GM19328 (cell line): ENCODE data around the gene TWNK.
A peak's percentile ranks its signal among the peaks of the same experiment; 100 is the strongest.
"Not testable (repeated sequence)": the region's sequence is repeated elsewhere in the genome, so short reads cannot be mapped to it uniquely, and the experiment has no call there.

Source experiments
- ATAC-seq: cut with Tn5 transposase; IDR thresholded peaks from one replicate; pipeline ENCODE4 v1.9.1; 2021; ENCODE audit warnings: mild to moderate bottlenecking, moderate library complexity; ENCODE audit not compliant: unreplicated experiment

TWNK gene

DNA sequence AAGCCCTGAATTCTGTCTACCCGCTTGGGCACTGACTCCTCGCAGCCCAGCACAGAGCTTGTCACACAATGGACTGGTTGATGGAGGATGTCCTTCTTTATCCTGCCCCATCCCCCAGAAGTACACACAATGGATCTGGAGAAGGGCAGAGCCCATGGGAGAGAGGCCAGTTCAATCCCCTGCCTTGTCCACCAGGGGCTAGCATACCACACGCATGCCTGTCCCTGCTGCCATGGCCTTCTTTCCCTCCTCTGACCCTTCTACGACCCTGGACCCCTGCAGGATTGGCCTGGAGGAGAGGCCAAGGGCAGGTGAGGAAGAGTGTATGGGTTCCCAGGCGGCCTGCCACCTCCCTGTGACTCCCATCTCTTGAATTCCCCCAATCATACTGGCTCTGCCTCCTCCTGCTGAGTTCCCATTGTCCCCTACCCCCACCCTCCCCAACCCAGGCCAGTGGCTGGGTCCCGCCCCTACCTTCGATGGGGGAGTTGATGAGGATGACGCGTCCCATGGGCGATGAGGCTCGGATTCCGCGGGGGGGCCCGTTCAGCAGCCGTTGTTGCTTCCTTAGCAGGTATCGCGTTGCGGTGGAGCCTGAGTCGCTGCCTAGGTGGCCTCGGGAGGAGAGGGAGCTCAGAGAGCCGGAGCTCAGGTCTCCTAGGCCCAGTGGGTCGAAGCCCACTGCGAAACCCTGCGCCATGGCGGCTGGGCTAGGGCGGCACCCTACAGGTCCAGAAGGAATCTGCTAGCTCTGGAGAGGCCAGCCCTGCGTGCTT lies 42.4 kb downstream of the TWNK start:
- no peak for ATAC-seq

DNA sequence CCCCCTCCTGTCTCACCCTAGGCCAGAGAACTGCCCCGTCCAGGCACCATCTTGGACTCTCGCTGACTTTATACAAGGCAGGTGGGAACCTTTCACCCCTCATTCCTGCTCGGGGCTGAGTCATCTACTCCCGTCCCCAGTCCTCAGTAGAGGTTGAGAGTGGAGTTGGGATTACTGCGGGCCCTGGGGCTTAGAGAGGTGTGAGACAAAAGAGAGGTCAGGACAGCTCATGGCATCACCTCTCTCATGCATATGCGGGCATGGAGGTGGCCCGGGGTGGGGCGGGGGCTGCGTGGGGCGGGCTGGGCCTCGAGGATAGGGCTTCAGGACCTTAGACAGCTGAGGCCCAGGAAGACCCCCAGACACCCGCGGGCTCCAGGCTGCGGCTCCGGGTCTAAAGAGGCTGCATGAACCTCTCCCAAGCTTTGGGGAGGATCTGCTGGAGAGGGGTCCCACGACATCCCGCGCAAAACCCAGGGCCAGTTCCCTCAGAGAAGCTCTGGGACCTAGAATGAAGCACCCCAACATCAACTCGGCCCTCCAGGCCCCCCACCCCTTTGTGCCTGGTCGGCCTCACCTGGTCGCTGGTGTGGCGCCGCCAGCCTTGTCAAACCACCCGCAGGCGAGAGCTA lies 43.3 kb downstream of the TWNK start:
- ATAC-seq = no peak

DNA sequence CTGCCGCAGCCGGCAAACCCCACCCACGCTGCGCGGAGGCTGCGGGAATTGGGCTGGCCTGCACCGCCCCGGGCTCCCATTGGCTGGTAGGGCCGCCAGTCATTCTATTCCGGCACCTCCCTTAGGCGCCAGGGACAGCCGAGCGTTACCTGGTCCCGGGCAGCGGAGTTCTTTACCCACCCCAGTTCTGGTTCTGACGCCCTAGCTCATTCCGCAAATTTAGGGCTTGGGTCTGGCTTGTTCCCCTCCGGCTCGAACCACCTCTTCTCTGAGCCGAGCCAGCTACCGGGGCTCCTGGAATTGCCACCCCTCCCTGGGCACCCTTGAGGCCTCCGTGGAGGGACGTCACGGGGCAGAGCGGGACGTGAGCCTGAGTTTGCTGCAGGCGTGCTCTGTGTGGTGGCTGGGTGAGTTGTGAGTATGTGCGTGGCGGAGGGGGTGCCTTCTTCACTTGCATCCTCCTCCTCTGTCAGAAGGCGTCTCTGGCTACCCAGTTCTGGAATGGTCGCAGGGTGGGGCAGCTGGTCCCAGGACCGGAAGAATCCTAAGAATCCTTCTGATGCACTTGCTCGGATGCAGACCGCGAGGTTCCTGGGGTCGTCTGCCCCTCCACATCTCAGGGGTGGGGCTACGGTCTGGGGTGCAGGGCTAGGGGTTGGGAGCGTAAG lies 43.9 kb downstream of the TWNK start, which contains the start of the genes PDZD7 and SFXN3:
TSS of gene PDZD7 (minus strand) at position 2 of the 668 bp plus-strand sequence. CDS start 910 bp downstream, outside the sequence.
TSS of gene SFXN3 (plus strand) at position 107 of the 668 bp plus-strand sequence. CDS start 3,461 bp downstream, outside the sequence.
- ATAC-seq = peak; percentile 85

DNA sequence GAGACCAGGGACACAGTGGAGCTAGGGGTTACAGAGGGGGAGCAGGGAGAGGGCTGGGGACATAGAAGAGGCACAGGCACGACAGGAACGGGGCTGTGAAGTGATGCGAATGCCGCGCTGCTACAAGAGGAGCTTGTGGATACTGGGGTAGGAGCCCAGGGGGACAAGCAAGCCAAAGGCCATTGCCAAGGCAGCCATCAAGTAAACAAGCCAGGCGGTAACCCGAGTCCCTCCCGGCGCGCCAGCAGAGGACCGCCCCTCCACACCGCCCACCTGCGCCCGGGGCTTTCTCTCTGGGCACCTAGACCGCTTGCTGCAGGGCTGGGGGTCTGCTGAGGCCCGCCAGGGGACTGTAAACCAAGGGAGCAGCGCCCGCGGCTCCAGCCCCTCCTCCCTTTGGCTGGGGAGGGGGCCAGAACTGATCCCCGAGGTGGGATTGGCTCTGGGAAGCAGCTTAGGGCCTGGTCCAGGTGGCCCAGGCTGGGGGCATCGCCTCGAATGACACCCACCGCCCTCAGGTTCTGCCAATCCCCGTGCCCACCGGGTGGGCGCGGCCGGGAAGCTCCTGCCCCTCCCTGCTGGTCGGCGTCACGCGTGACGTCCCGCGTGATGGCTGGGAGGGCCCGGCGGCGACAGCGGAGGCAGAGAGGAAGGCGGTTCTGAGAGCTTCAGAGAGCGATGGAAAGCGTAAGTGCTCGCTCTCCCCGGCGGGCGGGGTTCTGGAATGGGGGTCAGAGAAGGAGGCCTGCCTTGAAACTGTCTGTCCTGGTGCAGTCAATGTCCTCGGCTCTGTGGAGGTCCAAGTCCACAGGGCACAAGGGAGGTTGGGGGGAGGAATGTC lies 44.7 kb downstream of the TWNK start:
- no peak for ATAC-seq

GRCh38 chr10:101032637-101033224 lies 45.4 kb downstream of the TWNK start:
- no peak for ATAC-seq

DNA sequence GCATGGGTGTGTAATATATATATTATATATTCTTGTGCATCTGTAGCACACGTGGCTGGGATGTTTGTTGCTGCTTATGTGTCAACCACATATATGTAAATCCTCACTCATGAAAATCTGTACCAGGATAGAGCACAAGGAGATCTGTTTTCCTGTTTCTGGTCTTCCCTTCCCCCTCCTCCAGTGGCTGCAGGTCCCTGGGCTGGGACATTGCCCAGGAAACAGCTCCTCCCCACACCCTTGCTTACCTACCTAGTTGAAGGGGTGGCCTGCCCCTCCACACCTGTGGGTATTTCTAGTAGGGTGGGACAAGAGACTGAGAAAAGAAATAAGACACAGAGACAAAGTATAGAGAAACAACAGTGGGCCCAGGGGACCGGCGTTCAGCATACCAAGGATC lies 45.9 kb downstream of the TWNK start:
- no peak for ATAC-seq

DNA sequence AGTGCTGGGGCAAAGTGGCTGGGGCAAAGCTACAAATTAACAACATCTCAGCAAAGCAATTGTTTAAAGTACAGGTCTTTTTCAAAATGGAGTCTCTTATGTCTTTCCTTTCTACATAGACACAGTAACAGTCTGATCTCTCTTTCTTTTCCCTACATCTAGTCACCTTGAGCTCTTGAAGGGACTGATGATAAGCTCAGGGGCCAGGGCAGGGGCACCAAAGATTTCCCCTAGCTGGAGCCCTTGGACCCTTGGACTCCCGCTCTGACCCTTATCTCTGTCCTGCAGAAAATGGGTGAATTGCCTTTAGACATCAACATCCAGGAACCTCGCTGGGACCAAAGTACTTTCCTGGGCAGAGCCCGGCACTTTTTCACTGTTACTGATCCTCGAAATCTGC lies 47.1 kb downstream of the TWNK start:
- ATAC-seq = not testable (repeated sequence)

DNA sequence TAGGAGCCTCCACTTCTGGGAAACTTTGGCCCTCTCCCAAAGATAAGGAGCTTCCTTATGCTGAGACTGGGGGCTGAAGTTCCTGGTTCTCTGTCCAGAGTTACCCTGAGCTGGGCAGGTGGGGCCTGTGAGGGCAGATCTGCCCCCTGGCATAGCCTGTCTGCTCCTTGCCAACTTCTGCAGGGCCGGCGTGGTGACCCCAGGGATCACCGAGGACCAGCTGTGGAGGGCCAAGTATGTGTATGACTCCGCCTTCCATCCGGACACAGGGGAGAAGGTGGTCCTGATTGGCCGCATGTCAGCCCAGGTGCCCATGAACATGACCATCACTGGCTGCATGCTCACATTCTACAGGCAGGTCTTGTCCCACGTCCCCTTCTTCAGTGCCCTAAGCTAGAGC lies 48.0 kb downstream of the TWNK start:
- no peak for ATAC-seq

- ATAC-seq = no peak
Measured at GRCh38 chr10:101035916-101036702, 48.8 kb downstream of the TWNK start.

GRCh38 chr10:101036726-101037125 lies 49.4 kb downstream of the TWNK start:
- ATAC-seq = no peak

GRCh38 chr10:101038484-101038883 lies 51.1 kb downstream of the TWNK start:
- no peak for ATAC-seq

DNA sequence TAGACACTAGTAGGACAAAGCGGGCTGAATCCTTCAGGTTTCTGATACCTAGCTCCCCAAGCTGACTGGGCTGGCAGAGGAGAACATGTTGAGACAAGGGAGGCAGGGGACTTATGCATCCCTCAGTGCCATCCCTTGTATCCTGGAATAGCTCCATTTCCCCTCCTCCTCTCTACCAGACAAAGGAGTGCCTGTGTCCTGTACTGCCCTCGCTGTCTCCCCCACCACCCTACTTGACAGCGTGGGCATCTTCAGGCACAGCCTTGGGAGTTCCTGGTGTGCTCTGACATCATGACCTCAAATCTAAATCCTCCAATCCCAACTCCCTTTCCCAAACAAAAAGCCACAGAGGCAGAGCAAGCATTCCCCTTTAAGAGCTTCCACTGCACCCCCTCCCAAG lies 52.7 kb downstream of the TWNK start:
- no peak for ATAC-seq

GRCh38 chr10:101040851-101041250 lies 53.5 kb downstream of the TWNK start:
- no peak for ATAC-seq

- peak; percentile 56 for ATAC-seq
Measured at GRCh38 chr10:101041252-101041761, 54.0 kb downstream of the TWNK start.

GRCh38 chr10:101042118-101042517 lies 54.8 kb downstream of the TWNK start:
- no peak for ATAC-seq

DNA sequence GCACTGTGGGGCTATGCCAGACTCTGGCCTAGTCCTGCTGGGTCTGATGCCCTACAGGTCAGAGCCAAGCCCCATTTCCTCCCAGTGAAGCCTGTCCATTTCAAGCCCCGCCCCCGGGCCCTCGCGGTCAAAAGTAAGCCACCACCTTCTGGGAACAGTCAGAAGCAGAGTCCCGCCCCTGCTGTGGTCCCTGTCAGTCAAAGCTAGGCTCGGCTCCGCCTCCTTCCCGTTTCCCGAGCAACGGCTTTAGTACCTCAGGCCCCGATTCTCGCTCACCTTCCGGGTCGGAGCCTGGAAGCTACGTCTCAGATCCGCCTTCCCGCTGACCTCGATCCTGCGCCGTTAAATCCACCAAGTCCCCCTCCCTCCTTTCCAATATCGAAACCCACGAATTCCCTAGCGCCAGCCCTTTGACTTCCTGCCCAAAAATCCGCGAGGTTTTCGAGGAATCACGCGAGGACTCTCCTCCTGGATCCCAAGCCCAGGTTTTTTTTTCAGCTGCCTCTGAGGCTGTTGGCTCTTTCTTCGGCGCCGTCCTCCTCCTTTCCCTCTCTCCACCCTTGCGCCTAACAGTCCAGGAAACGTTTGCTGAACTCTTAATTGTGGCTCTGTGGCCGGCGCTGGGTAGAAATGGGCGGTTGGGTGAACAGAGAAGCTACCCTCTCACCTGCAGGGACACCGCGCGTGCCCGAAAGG lies 55.5 kb downstream of the TWNK start:
- peak; percentile 91 for ATAC-seq

DNA sequence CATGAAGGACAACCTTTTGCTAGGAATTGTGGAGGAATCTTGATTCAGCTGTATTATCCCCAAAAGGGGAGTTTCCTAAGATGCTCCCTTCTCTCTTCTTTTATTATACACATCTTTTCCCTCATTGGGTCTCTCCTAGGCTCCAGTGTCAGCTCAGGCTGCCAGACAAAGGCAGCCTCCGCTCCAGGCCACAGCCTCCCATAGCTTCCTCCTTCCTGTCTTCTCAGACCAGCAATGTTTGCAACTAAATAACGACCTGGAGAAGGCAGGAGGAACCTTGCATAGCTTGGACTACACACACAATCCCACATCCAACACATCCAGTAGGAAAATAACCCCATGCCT lies 56.0 kb downstream of the TWNK start:
- no peak for ATAC-seq
